WERI-Rb-1 (cell line): ENCODE data around the gene TMEM209.

ENCODE experiments used
- DNase-seq: peaks from one replicate; pipeline ENCODE4 v3.0.0-alpha.2; 2020
- H3K27ac ChIP-seq: fragments of 250-450 bp; sonication (Bioruptor Pico); 2 replicates; pipeline ENCODE4 v1.5.1; 2020; ENCODE audit warnings: mild to moderate bottlenecking, moderate library complexity
- H3K27me3 ChIP-seq: fragments of 250-450 bp; sonication (Bioruptor Pico); 2 replicates; pipeline ENCODE4 v1.5.1; 2021; ENCODE audit warnings: mild to moderate bottlenecking, low read depth, moderate library complexity; ENCODE audit not compliant: insufficient read depth, severe bottlenecking
- H3K36me3 ChIP-seq: fragments of 250-450 bp; sonication (Bioruptor Pico); 2 replicates; pipeline ENCODE4 v1.5.1; 2020; ENCODE audit warnings: mild to moderate bottlenecking, moderate library complexity
- H3K4me3 ChIP-seq: 2 replicates; pipeline ENCODE4 v1.5.1; 2011; ENCODE audit warnings: low read depth, mild to moderate bottlenecking, control low read depth, low read length
- H3K9me3 ChIP-seq: fragments of 250-450 bp; sonication (Bioruptor Pico); 2 replicates; pipeline ENCODE4 v1.5.1; 2021; ENCODE audit warnings: mild to moderate bottlenecking, moderate library complexity; ENCODE audit not compliant: severe bottlenecking
- TF ChIP-seq, protein P1 (sequence below): IDR thresholded peaks from 2 replicates; pipeline ENCODE4 v1.5.1; 2011; ENCODE audit warnings: low read depth, mild to moderate bottlenecking, control low read depth, inconsistent platforms, low read length

The TMEM209 gene

DNA sequence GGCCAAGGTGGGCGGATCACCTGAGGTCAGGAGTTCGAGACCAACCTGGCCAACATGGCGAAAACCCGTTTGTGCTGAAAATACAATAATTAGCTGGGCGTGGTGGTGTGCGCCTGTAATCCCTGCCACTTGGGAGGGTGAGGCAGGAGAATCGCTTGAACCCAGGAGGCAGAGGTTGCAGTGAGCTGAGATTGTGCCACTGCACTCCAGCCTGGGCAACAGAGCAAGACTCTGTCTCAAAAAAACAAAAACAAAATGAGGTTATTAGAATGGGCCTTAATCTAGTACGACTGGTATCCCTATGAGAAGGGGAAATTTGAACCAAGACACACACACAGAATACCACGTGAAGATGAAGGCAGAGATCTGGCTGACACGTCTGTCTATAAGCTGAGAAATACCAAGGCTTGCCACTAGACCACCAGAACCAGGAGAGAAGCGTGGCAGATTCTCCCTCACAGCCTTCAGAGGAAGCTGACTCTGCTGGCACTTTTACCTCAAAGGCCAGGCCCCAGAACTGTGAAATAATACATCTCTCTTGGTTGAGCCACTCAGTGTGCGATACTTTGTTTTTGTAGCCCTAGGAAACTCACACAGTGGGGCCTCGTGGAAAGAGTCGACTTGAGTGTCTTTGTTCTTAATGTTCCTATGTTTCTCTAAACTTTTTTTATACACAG is 59.6 kb downstream of the TMEM209 start:
- Histone ChIP-seq H3K36me3 (no peaks in the 10 kb centered on the region), H3K27me3 (no peaks in the 10 kb centered on the region)
- DNase-seq = no peak

DNA sequence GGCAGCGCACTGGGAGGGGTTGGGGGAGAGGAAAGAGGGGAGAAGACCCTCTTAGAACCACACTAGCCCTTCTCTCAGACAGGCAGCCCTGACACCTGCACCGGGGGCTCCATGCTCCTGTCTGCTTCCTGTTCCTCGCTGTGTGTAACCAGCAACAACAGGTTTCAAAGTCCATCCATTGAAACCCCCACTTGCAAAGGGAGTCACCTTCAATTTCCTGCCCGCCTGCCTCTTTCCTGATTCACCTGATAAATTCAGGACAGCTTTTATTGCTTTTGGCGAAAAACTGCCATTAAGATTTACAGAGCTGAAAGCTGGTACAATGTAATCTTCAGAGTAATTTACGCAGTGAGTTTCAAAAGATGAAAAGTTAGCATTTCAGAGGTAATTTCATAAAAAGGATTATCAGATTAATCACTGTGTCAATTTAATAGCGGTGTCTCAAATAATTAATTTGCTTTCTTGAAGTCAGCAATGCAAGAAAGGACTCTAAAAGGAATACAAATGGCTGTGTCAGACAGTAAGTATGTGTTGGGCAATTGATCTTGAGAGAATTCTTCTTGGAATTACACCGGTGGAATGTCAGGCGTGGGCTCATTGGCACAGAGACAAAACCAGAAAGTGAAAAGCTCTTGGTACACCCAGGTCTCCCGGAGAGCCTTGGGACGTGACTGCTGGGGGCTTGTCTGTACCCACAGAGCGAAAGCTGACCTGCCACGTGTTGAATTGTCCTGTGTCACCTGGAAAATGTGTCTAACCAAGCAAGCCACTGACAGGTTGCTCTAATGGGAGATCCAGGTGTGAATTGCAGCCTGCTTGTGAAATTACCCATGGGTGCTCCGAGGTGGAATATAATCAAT is 60.7 kb downstream of the TMEM209 start:
- Histone ChIP-seq H3K9me3 (no peaks in the 10 kb centered on the region), H3K27me3 (no peaks in the 10 kb centered on the region), H3K27ac (no peak overlapping the region), H3K36me3 (no peaks in the 10 kb centered on the region), H3K4me3 (no peak overlapping the region)
- TF ChIP-seq, protein P1, sequence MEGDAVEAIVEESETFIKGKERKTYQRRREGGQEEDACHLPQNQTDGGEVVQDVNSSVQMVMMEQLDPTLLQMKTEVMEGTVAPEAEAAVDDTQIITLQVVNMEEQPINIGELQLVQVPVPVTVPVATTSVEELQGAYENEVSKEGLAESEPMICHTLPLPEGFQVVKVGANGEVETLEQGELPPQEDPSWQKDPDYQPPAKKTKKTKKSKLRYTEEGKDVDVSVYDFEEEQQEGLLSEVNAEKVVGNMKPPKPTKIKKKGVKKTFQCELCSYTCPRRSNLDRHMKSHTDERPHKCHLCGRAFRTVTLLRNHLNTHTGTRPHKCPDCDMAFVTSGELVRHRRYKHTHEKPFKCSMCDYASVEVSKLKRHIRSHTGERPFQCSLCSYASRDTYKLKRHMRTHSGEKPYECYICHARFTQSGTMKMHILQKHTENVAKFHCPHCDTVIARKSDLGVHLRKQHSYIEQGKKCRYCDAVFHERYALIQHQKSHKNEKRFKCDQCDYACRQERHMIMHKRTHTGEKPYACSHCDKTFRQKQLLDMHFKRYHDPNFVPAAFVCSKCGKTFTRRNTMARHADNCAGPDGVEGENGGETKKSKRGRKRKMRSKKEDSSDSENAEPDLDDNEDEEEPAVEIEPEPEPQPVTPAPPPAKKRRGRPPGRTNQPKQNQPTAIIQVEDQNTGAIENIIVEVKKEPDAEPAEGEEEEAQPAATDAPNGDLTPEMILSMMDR = no peak
- DNase-seq = no peak

More for the DNA sequence above, 59.6 kb downstream of the TMEM209 start:
- TF ChIP-seq, protein P1 = no peak
- Histone ChIP-seq H3K27ac (no peak overlapping the region), H3K9me3 (no peaks in the 10 kb centered on the region), H3K4me3 (no peak overlapping the region)

- TF ChIP-seq, protein P1 = no peak
- no peak overlapping the region for H3K4me3 ChIP-seq
- no peaks in the 10 kb centered on the region for H3K36me3 ChIP-seq
- no peak overlapping the region for H3K27ac ChIP-seq
- no peaks in the 10 kb centered on the region for H3K27me3 ChIP-seq
- DNase-seq = no peak
- H3K9me3 ChIP-seq = no peaks in the 10 kb centered on the region
Observed at GRCh38 chr7:130143986-130144311, 61.3 kb downstream of the TMEM209 start.

DNA sequence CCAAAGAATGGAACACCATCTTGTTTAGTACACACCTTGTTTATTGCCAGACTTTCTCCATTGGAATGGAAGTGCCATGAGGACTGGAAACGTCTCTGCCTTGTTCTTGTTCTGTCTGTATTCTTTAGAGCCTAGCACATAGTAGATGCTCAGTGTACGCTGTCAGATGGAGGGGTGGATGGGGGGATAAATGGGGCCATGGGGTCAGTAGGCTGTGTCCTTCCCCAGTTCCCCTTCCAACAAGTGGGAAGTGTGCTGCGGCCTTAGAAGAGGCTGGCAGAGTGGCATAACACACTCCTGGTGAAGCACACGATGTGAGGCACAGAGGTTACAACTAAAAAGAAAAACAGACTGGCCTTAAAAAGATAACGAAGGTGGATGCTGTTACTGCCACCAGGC is 61.9 kb downstream of the TMEM209 start:
- H3K27ac ChIP-seq = no peak overlapping the region
- TF ChIP-seq, protein P1 = no peak
- H3K36me3 ChIP-seq = no peaks in the 10 kb centered on the region
- H3K4me3 ChIP-seq = no peak overlapping the region
- H3K9me3 ChIP-seq = no peaks in the 10 kb centered on the region
- DNase-seq = no peak
- no peaks in the 10 kb centered on the region for H3K27me3 ChIP-seq

- DNase-seq = no peak
- Histone ChIP-seq H3K27me3 (no peaks in the 10 kb centered on the region), H3K4me3 (no peak overlapping the region), H3K9me3 (no peaks in the 10 kb centered on the region), H3K27ac (no peak overlapping the region), H3K36me3 (no peaks in the 10 kb centered on the region; the same call in none of the 2 replicates)
- TF ChIP-seq, protein P1 = no peak
Observed at GRCh38 chr7:130142654-130143333, 62.4 kb downstream of the TMEM209 start.
